Activated CD4-positive, alpha-beta memory T cell treated with anti-CD3 and anti-CD28 coated beads, Interleukin-2, amount 10 ng/mL, durations not matched to agents 7 days and 5 days (primary cell): ENCODE results near the gene MYO1E. TPM values are rescaled to one million over a fixed set of nuclear protein-coding genes. Genes with fewer than 3 reads are reported as not detected.
A peak's percentile ranks its signal among the peaks of the same experiment; 100 is the strongest.

Source experiments
- CTCF ChIA-PET: fragments of 350-600 bp; sonication (Branson Sonifier 250); formaldehyde crosslinking; loops from one replicate; lab custom pipeline; 2021; ENCODE audit warnings: antibody characterized with exemption, inconsistent platforms; lab: Charles Lee
- POLR2A ChIA-PET: fragments of 350-600 bp; sonication (Branson Sonifier 250); formaldehyde crosslinking; loops from one replicate; lab custom pipeline; 2021; ENCODE audit warnings: antibody characterized with exemption; lab: Charles Lee
- DNase-seq: peaks from one replicate; pipeline ENCODE4 v3.0.0-alpha.2; 2020
- H3K27ac Mint-ChIP-seq: one replicate; pipeline ENCODE4 v1.8.0; 2021; ENCODE audit warnings: mild to moderate bottlenecking, mixed read lengths
- H3K27me3 Mint-ChIP-seq: one replicate; pipeline ENCODE4 v1.8.0; 2021; ENCODE audit warnings: mixed read lengths
- H3K36me3 Mint-ChIP-seq: one replicate; pipeline ENCODE4 v1.8.0; 2021; ENCODE audit warnings: low read depth, mixed read lengths
- H3K4me1 Mint-ChIP-seq: one replicate; pipeline ENCODE4 v1.8.0; 2021; ENCODE audit warnings: mixed read lengths
- H3K4me3 Mint-ChIP-seq: one replicate; pipeline ENCODE4 v1.8.0; 2021; ENCODE audit warnings: mild to moderate bottlenecking, mixed read lengths
- H3K9me3 Mint-ChIP-seq: one replicate; pipeline ENCODE4 v1.8.0; 2021; ENCODE audit warnings: mixed read lengths
- total RNA-seq, 2 experiments: library from RNA; stranded (reverse); gene quantifications; one replicate each; pipeline ENCODE4 v1.2.3, GENCODE V29; 2021

MYO1E gene
- total RNA-seq, 2 experiments from 2014 or later: 40.8 to 46.1 TPM

DNA sequence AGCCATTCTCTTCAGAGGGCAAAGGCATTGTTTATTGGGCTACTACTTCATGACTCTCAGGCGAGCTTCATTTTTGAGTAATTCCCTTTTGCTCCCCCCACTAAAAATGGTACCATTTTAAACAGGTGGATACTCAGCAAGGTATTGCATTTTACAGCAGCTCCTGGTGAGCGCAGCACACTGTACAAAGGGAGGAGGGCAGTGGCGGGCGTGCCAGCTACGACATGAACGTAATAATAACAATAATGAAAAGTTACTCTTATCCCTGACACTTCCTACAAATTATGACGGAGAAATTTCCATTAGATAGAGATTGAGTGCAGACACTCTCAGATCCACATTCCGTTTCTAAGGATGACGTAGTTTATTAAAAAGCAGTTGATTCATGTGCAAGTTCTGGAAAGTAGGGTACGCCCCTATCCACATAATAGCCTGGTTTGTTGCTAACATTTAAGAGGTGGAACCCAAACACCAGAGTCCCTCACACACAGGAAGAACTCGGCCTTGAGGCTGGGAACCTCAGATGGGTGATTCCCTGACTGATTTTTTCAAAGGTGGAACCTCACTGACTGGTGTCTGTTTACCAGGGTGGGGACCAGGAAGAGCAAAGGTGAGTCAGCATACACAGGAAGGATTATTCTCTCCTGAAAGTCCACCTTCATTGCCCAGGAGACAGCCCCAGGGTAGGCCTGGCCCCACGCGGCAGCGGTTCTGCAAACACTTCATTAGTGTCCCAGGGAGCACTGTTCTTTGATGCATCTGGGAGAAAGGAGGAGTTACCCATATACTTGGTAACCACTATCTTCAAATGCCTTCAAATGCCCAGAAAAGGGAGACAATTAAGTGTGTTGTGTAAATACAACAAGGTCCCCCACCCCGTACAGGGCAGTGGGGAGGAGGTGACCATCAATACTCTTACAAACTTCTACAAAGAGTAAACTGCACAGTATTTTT lies 96.2 kb downstream of the MYO1E start:
- ChIA-PET POLR2A (no interaction called here), CTCF (no interaction called here)
- Mint-ChIP-seq H3K4me1 (peaks cover 61% of the 10 kb centered on the region), H3K27me3 (peaks cover 30% of the 10 kb centered on the region), H3K9me3 (no peaks in the 10 kb centered on the region), H3K36me3 (peaks cover 22% of the 10 kb centered on the region), H3K27ac (no peak overlapping the region), H3K4me3 (no peak overlapping the region)
- DNase-seq: no peak

DNA sequence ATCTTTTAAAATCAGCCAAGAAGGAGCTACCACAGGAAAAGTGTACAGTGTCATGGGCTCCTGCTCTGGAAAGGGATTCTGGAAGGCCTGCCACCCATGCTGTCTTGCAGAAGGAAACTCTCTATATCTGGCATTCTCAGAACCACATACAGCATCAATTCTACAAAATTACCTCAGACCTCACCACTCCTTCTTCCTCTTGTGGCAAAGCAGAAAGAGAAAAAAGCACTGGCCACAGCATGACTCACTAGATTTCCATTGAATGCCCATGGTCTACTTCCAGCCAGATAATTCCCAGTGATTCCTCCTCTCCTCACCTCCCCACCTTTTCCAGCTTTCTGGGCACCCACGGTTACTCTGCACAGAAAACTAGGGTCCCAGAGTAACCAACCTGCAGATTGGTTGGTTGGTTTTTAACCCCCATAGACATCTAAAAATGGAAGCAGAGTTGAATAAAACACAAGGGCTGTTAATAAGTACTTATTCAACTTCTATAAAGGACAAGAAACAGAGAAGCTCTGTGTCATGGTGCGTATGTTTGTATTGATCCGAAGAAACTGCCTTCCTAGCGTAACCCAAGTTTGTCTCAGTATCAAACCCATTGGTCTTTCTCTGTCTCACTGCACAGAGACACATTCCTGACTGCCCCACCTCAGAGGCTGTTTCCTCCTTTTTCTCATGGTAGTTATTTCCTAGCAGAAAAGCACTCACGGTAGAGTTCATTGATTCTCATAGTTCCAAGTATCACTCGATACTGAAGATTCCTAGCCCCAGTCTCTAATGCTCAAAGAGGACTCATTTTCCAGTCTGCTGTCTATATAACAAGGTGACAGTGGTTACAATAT lies 98.3 kb downstream of the MYO1E start:
- Mint-ChIP-seq H3K36me3 (peaks cover 25% of the 10 kb centered on the region), H3K4me1 (peaks cover 62% of the 10 kb centered on the region), H3K27me3 (peaks cover 19% of the 10 kb centered on the region), H3K9me3 (no peaks in the 10 kb centered on the region), H3K27ac (peak overlapping the region; percentile 64), H3K4me3 (no peak overlapping the region)
- CTCF ChIA-PET: interaction anchor here (0.5 to 1.8 kb wide), 4 partner anchors 14 to 195 kb away, joined by 4 to 5 read pairs (median 4); no protein-coding TSS in a partner anchor
- POLR2A ChIA-PET: interaction anchor here (1.2 to 5.3 kb wide), 5 partner anchors 12 to 109 kb away, joined by 3 to 26 read pairs (median 7); no protein-coding TSS in a partner anchor
- peak; percentile 42 for DNase-seq

DNA sequence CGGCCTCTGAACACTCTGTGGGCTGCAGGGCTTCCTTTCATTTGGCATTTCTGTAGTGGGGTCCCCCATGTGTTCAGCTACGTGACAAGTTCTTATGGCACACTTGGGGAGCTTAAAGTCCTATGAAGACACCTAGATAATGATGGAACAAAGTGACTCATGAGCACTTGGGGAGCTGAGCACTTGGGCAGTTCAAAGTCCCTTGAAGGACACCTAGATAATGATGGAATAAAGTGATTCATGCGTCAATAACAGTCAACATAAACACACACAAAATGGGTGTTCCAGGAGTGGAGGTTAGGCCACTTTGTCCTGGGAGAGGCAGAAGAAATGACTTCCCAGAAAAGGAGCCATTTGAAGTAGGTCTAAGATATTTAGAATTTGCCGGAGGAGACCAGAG lies 99.4 kb downstream of the MYO1E start:
- Mint-ChIP-seq H3K27me3 (peaks cover 20% of the 10 kb centered on the region), H3K27ac (peak overlapping the region; percentile 64), H3K36me3 (peaks cover 31% of the 10 kb centered on the region), H3K9me3 (no peaks in the 10 kb centered on the region), H3K4me1 (peaks cover 70% of the 10 kb centered on the region), H3K4me3 (no peak overlapping the region)
- ChIA-PET POLR2A (interaction anchor here (1.3 to 5.3 kb wide), 4 partner anchors 11 to 26 kb away, joined by 3 to 26 read pairs (median 8); no protein-coding TSS in a partner anchor), CTCF (interaction anchor here (0.9 to 1.8 kb wide), 4 partner anchors 13 to 27 kb away, joined by 3 to 5 read pairs (median 4); no protein-coding TSS in a partner anchor)
- no peak for DNase-seq

DNA sequence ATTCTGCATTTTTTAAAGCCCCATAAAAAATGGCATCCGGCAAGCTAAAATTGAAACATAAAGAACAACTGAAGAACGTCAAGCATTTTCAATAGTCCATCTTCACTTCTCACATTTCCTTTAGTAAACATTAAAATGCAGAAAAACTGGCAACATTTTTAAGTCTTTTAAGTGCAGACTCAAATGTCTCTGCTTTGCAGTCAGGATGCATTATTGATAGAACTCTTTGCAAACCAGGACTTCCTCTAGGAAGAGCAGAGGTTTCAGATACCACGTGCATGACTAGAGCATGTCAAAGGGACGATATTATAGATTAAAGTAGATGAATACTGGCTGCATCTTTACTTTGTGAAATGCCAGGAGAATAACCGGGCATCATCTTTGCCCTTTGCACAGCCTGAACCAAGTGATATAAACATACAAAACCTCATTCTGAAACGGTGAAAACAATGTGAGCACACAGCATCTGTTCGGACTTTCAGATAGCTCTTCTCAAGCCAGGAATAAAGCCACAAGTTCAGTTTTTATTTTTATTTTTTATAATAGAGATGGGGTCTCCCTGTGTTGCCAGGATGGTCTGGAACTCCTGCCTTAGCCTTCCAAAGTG lies 101.0 kb downstream of the MYO1E start:
- peaks cover 74% of the 10 kb centered on the region for H3K4me1 Mint-ChIP-seq
- H3K36me3 Mint-ChIP-seq: peaks cover 31% of the 10 kb centered on the region
- CTCF ChIA-PET: no interaction called here
- no peaks in the 10 kb centered on the region for H3K9me3 Mint-ChIP-seq
- no peak for DNase-seq
- no peak overlapping the region for H3K27ac Mint-ChIP-seq
- POLR2A ChIA-PET: interaction anchor here (1.4 to 5.3 kb wide), 2 partner anchors 12 to 28 kb away, joined by 4 to 26 read pairs; no protein-coding TSS in a partner anchor
- H3K4me3 Mint-ChIP-seq: no peak overlapping the region
- H3K27me3 Mint-ChIP-seq: peaks cover 21% of the 10 kb centered on the region

DNA sequence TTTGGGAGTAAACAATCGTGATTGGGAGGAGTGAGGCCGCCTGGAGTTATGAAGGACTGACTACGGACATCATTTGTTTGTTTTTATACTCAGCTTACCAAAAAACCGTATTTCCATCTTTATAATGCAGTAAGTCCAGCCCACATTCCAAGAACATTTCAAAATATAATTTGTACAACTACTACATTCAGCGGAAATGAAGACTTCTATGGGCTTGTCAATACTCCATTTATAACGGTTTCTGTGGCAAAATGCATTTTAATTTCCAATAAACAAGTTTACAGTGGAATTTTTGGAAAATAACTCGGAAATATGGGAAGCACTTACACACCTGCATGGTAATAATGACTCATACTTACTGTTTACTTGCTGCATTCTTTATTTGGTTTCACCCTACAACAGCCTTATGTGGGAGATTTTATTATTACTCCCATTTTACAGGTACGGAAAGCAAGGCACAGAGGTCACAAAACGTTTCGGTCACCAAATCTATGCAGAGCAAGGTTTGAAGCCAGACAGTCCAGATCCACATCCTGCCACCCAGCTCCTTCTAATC lies 103.7 kb downstream of the MYO1E start:
- Mint-ChIP-seq H3K27ac (no peak overlapping the region), H3K4me3 (no peak overlapping the region), H3K36me3 (peaks cover 26% of the 10 kb centered on the region), H3K4me1 (peaks cover 48% of the 10 kb centered on the region), H3K9me3 (no peaks in the 10 kb centered on the region), H3K27me3 (peaks cover 18% of the 10 kb centered on the region)
- DNase-seq: no peak
- ChIA-PET CTCF (interaction anchor here (0.9 to 1.1 kb wide), 2 partner anchors 13 to 94 kb away, joined by 3 read pairs; no protein-coding TSS in a partner anchor), POLR2A (interaction anchor here (1.4 to 2.0 kb wide), 2 partner anchors 9 to 31 kb away, joined by 4 to 9 read pairs; no protein-coding TSS in a partner anchor)

DNA sequence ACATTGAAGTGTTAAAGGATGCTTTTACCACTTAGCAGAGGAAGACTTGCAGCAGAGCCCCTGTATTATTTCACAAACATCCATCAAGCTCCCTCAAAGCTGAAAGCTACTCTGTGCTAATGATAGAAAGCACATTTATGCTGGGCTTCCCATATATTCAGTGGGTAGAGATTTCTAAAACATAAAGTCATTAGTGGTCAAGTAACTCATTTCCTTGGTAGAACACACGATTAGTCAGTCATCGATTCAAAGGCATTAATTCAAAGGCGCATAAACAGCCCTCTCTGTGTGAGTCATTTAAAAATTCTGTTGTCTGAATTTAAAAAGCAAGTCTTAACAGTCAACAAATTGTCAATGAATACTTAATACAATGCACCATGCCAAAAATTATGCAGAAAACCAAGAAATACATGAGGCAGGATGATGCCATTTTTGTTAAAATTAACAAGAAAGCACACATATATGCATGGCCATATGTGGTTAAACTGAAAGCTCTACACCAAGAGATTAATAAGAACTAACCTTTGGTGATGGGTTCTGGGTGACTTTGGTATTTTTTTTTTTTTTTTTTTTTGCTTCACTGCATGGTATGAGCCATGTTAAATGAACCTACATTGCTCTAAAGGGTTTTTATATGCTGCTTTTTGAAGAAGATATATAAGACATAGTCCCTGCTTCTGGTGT lies 104.4 kb downstream of the MYO1E start:
- CTCF ChIA-PET: interaction anchor here (0.6 to 1.1 kb wide), 2 partner anchors 32 to 93 kb away, joined by 3 to 4 read pairs; no protein-coding TSS in a partner anchor
- no peaks in the 10 kb centered on the region for H3K9me3 Mint-ChIP-seq
- H3K4me3 Mint-ChIP-seq: no peak overlapping the region

DNA sequence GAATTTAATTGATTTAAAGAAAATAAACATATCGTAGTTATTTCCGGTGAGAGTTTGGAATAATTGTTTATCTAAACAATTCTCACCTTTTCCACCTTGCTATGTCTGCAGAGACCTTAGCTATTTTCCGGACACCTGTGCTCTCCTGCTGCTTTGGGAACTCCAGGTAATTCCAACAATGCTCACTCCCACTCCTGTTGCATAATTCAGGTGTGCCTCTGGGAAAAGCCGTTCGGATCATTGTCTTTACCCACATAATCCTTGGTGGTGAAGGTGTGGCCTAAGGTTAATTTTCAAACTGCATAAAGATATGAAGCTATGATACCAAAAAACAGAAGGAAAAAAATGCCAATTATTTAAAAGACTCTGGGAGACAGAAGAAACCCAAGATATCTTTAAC lies 106.6 kb downstream of the MYO1E start:
- CTCF ChIA-PET: interaction anchor here (0.7 kb wide), 2 partner anchors 22 to 78 kb away, joined by 3 to 5 read pairs; no protein-coding TSS in a partner anchor
- Mint-ChIP-seq H3K27ac (no peak overlapping the region), H3K9me3 (no peaks in the 10 kb centered on the region)

More for the DNA sequence above, 104.4 kb downstream of the MYO1E start:
- no peak for DNase-seq
- peaks cover 42% of the 10 kb centered on the region for H3K4me1 Mint-ChIP-seq
- peaks cover 19% of the 10 kb centered on the region for H3K27me3 Mint-ChIP-seq
- H3K27ac Mint-ChIP-seq: peak overlapping the region; percentile 72
- POLR2A ChIA-PET: interaction anchor here (1.0 to 2.0 kb wide), 3 partner anchors 9 to 32 kb away, joined by 3 to 9 read pairs (median 4); no protein-coding TSS in a partner anchor
- peaks cover 23% of the 10 kb centered on the region for H3K36me3 Mint-ChIP-seq

DNA sequence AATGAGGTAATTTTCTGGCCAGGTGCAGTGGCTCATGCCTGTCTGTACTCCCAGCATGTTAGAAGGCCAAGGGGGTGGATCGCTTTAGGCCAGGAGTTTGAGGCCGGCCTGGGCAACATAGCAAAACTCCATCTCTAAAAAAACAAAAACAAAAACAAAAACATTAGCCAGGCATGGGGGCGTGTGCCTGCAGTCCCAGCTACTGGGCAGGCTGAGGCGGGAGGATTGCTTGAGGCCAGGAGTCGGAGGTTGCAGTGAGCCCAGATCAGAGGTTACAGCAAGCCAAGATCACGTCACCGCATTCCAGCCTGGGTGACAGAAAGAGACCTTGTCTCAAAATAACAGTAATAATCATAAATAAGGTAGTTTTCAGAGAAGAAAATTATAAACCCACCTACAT lies 110.4 kb downstream of the MYO1E start:
- Mint-ChIP-seq H3K27ac (no peak overlapping the region), H3K9me3 (no peaks in the 10 kb centered on the region), H3K27me3 (peaks cover 13% of the 10 kb centered on the region), H3K4me1 (peaks cover 18% of the 10 kb centered on the region), H3K36me3 (peaks cover 13% of the 10 kb centered on the region), H3K4me3 (no peak overlapping the region)
- no peak for DNase-seq
- POLR2A ChIA-PET: interaction anchor here (0.9 kb wide), 1 partner anchor 11 kb away, joined by 3 read pairs; no protein-coding TSS in a partner anchor
- CTCF ChIA-PET: interaction anchor here (0.7 kb wide), 1 partner anchor 38 kb away, joined by 3 read pairs; no protein-coding TSS in a partner anchor

More for the DNA sequence above, 106.6 kb downstream of the MYO1E start:
- peaks cover 8% of the 10 kb centered on the region for H3K36me3 Mint-ChIP-seq
- no peak overlapping the region for H3K4me3 Mint-ChIP-seq
- DNase-seq: no peak
- H3K27me3 Mint-ChIP-seq: peaks cover 19% of the 10 kb centered on the region
- peaks cover 19% of the 10 kb centered on the region for H3K4me1 Mint-ChIP-seq
- POLR2A ChIA-PET: interaction anchor here (0.6 kb wide), 1 partner anchor 17 kb away, joined by 3 read pairs; no protein-coding TSS in a partner anchor

DNA sequence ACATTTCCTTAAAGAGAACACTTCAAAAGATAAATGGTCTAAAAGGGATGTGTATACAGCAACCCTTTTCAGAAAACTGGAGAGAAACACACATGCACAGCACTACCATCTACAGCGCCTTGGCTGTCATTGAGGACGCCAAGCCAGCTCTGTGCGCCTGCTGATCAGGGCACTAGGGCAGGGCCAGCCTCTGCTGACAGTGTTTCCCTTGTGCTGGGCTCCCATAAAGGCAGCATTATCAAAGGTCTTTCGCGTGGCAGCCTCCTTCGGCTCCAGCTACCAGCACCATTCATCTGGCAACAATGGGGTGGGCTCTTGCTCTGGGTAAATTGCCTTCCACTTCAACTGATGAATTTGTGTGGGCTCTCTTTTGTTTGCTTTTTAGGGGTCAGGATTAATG lies 112.6 kb downstream of the MYO1E start:
- Mint-ChIP-seq H3K9me3 (no peaks in the 10 kb centered on the region), H3K27ac (no peak overlapping the region), H3K36me3 (peaks cover 17% of the 10 kb centered on the region), H3K4me1 (peaks cover 39% of the 10 kb centered on the region), H3K27me3 (peaks cover 13% of the 10 kb centered on the region), H3K4me3 (no peak overlapping the region)
- no peak for DNase-seq
- CTCF ChIA-PET: interaction anchor here (0.7 to 1.6 kb wide), 3 partner anchors 13 to 233 kb away, joined by 3 to 5 read pairs (median 4); no protein-coding TSS in a partner anchor
- POLR2A ChIA-PET: interaction anchor here (0.8 to 1.2 kb wide), 3 partner anchors 8 to 41 kb away, joined by 3 to 4 read pairs (median 4); no protein-coding TSS in a partner anchor

DNA sequence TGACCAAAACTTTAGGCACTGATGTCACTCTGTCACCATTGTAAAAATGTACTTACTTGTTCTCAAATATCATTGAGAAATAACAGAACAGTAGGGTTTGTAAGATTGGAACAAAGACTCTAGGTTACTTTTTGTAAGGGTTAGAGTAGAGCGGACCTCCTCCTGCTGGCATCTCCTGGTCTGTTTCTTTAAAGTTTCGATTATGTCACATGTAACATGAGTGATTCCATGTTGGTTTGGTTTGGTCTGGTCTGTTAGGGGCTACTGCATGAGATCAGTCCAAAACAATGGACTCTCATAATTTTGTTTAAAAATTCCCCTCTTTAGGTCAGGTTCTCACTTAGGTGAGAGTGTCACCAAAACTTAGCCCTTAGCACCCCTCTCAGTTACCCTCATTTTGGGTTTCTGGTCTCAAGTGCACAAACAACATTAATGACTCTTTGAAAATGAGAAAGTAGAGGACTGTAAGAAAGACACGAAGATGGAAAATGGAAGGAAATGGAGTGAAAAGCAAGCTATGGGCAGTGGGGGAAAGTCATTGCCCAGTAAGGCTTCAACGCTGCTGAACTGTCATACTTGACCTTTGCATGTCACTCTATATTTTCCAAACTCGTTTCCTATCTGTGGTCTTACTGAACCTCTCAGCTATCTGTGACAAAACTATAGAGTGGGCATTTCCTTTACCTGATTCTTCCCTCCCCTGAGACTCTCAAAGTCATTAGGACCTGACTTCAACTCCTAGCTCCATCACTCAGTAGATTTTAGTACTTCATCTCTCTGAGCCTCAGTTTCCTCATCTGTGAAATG lies 113.3 kb downstream of the MYO1E start:
- H3K9me3 Mint-ChIP-seq: no peaks in the 10 kb centered on the region
- H3K4me3 Mint-ChIP-seq: no peak overlapping the region
- H3K4me1 Mint-ChIP-seq: peaks cover 44% of the 10 kb centered on the region
- H3K27me3 Mint-ChIP-seq: peaks cover 13% of the 10 kb centered on the region
- peak overlapping the region; percentile 10 for H3K27ac Mint-ChIP-seq
- no peak for DNase-seq
- peaks cover 20% of the 10 kb centered on the region for H3K36me3 Mint-ChIP-seq
- CTCF ChIA-PET: interaction anchor here (0.7 to 1.6 kb wide), 3 partner anchors 12 to 234 kb away, joined by 4 to 5 read pairs (median 5); no protein-coding TSS in a partner anchor
- POLR2A ChIA-PET: interaction anchor here (0.8 to 1.2 kb wide), 3 partner anchors 9 to 41 kb away, joined by 3 to 4 read pairs (median 4); no protein-coding TSS in a partner anchor
